Esophagus muscularis mucosa (tissue), 4 donors: ENCODE data around the gene CCL8.

ENCODE experiments used
- CTCF ChIP-seq, 3 experiments: fragments of 200-600 bp in 2 of 3; fragments of 450-650 bp in 1 of 3; sonication (generic) in 2 of 3; IDR thresholded peaks; one replicate each; pipeline ENCODE4 v1.5.1; 2017 to 2019; ENCODE audit warnings: antibody characterized with exemption in 3 of 3, mild to moderate bottlenecking in 2 of 3, moderate library complexity in 1 of 3
- EP300 ChIP-seq: sonication (generic); formaldehyde crosslinking; IDR thresholded peaks from one replicate; pipeline ENCODE4 v1.6.1; 2017; ENCODE audit warnings: antibody characterized with exemption
- POLR2A ChIP-seq: fragments of 450-650 bp; IDR thresholded peaks from one replicate; pipeline ENCODE4 v1.6.1; 2017; ENCODE audit warnings: antibody characterized with exemption, moderate library complexity, mild to moderate bottlenecking, low read depth
- POLR2AphosphoS5 ChIP-seq, 2 donors: sonication (generic); formaldehyde crosslinking; IDR thresholded peaks; one replicate each; pipeline ENCODE4 v1.6.1; 2017; ENCODE audit warnings: antibody characterized with exemption in 2 of 2

- TF ChIP-seq POLR2AphosphoS5 (IDR thresholded peaks at IDR 0.05) (no peak), CTCF (IDR thresholded peaks at IDR 0.05) (no peak), POLR2A (no peak), EP300 (no peak)
Measured at GRCh38 chr17:34349751-34350150, 30.5 kb downstream of the CCL8 start.
